Keratinocyte (primary cell): ENCODE measurements around the gene SLC9A6. TPM values are rescaled to one million over a fixed set of nuclear protein-coding genes. Genes with fewer than 3 reads are reported as not detected.

Source experiments
- DNase-seq: peaks from one replicate; pipeline ENCODE4 v3.0.0-alpha.2; 2011; ENCODE audit warnings: low read depth, missing footprints, low spot score
- FAIRE-seq: peaks from 2 replicates; lab custom pipeline; 2011; peaks lifted over from hg19 to GRCh38; lab: Jason Lieb, UNC
- H2AFZ ChIP-seq: 2 replicates; pipeline ENCODE4 v1.6.0; 2012; ENCODE audit warnings: low read length, control low read depth, inconsistent platforms; ENCODE audit not compliant: control insufficient read depth
- H3K27ac ChIP-seq: 2 replicates; pipeline ENCODE4 v1.5.1; 2011; ENCODE audit warnings: low read length; ENCODE audit not compliant: control insufficient read depth, insufficient read depth
- H3K27me3 ChIP-seq: 3 replicates; pipeline ENCODE4 v1.6.0; 2011; ENCODE audit warnings: low read length; ENCODE audit not compliant: control insufficient read depth, insufficient read depth; ENCODE audit errors: extremely low read depth
- H3K36me3 ChIP-seq, 2 experiments: 2 replicates in 1 of 2; 3 replicates in 1 of 2; pipeline ENCODE4 v1.5.1; 2011; ENCODE audit warnings: low read length in 2 of 2, mild to moderate bottlenecking in 1 of 2; ENCODE audit not compliant: control insufficient read depth in 2 of 2, insufficient read depth in 2 of 2; ENCODE audit errors: extremely low read depth in 1 of 2
- H3K4me1 ChIP-seq: 3 replicates; pipeline ENCODE4 v1.5.1; 2011; ENCODE audit warnings: low read length; ENCODE audit not compliant: control insufficient read depth, insufficient read depth; ENCODE audit errors: extremely low read depth
- H3K4me2 ChIP-seq: 3 replicates; pipeline ENCODE4 v1.6.0; 2011; ENCODE audit warnings: low read depth, low read length; ENCODE audit not compliant: control insufficient read depth, insufficient read depth; ENCODE audit errors: extremely low read depth
- H3K4me3 ChIP-seq, 3 experiments: fragments of 200-600 bp in 1 of 3; sonication (generic) in 1 of 3; 2 replicates in 2 of 3; 3 replicates in 1 of 3; pipeline ENCODE4 v1.5.1; 2011 to 2016; ENCODE audit warnings: low read length in 3 of 3, mild to moderate bottlenecking in 3 of 3, control low read depth in 2 of 3, inconsistent platforms in 1 of 3, low read depth in 1 of 3, mixed read lengths in 1 of 3, mixed run types in 1 of 3, moderate library complexity in 1 of 3; ENCODE audit not compliant: control insufficient read depth in 2 of 3, insufficient read depth in 2 of 3; ENCODE audit errors: extremely low read depth in 1 of 3
- H3K79me2 ChIP-seq: 2 replicates; pipeline ENCODE4 v1.6.0; 2012; ENCODE audit warnings: low read length; ENCODE audit not compliant: control insufficient read depth, insufficient read depth
- H3K9ac ChIP-seq: 3 replicates; pipeline ENCODE4 v1.6.0; 2011; ENCODE audit warnings: low read length; ENCODE audit not compliant: control insufficient read depth, insufficient read depth; ENCODE audit errors: extremely low read depth
- H3K9me1 ChIP-seq: 3 replicates; pipeline ENCODE4 v1.6.0; 2011; ENCODE audit warnings: low read length; ENCODE audit not compliant: control insufficient read depth, insufficient read depth; ENCODE audit errors: extremely low read depth
- H3K9me3 ChIP-seq: 2 replicates; pipeline ENCODE4 v1.5.1; 2012; ENCODE audit warnings: low read depth, low read length; ENCODE audit not compliant: control insufficient read depth
- H4K20me1 ChIP-seq: 3 replicates; pipeline ENCODE4 v1.6.0; 2011; ENCODE audit warnings: low read length; ENCODE audit not compliant: control insufficient read depth, insufficient read depth; ENCODE audit errors: extremely low read depth
- EZH2 ChIP-seq: IDR thresholded peaks from one replicate; pipeline ENCODE4 v1.6.1; 2012; ENCODE audit warnings: inconsistent platforms, mild to moderate bottlenecking, low read length, moderate library complexity
- dilution Hi-C: fragments of 300-500 bp; cut with MboI; formaldehyde crosslinking; loops from one replicate; pipeline ENCODE4 v1.7.0; 2020; ENCODE audit warnings: low sequenced_read_pairs; ENCODE audit not compliant: extremely low pct_ligation_motif_present
- polyA minus RNA-seq, 3 experiments: library from RNA; depleted of rRNA, polyadenylated mRNA; stranded (reverse); fragments of >200 nt; gene quantifications; 1 replicate in 1 of 3; 2 replicates in 1 of 3; 3 replicates in 1 of 3; pipeline ENCODE4 v1.2.3, GENCODE V29; 2011
- polyA plus RNA-seq, 5 experiments: library from polyadenylated mRNA; depleted of rRNA in 3 of 5; stranded (reverse) in 3 of 5; stranded (forward) in 1 of 5; unstranded in 1 of 5; fragments of >200 nt; gene quantifications; 1 replicate in 1 of 5; 2 replicates in 3 of 5; 3 replicates in 1 of 5; pipeline versions ENCODE4 v1.2.1 to v1.2.3, GENCODE V29; 2011 to 2012; ENCODE audit warnings: missing spikeins in 2 of 5, low read depth in 1 of 5, low replicate concordance in 1 of 5
- TF ChIP-seq, protein P1 (sequence below), 3 experiments: IDR thresholded peaks in 1 of 3; conservative IDR thresholded peaks in 1 of 3; optimal IDR thresholded peaks in 1 of 3; 2 replicates in 2 of 3; 3 replicates in 1 of 3; pipeline versions ENCODE3 to v1.5.1; 2011; ENCODE audit warnings: low read length in 3 of 3, mild to moderate bottlenecking in 3 of 3, moderate library complexity in 2 of 3, control low read depth in 1 of 3, inconsistent platforms in 1 of 3; ENCODE audit not compliant: insufficient read depth in 2 of 3; ENCODE audit errors: extremely low read depth in 1 of 3

Gene SLC9A6
- polyA plus RNA-seq (11.0 to 17.4 TPM (median 14.0 TPM) in 3 replicates), polyA minus RNA-seq (8.7 to 38.2 TPM (median 25.5 TPM) in 3 replicates)
- 4.4 TPM for polyA plus RNA-seq (2011; ENCODE audit: low read depth)
- 5.1 and 9.3 TPM in 2 replicates for polyA plus RNA-seq (2011; cell fraction: cytosol; rRNA removed)
- polyA plus RNA-seq (2011; cell fraction: nucleus; rRNA removed) = 19.3 and 26.4 TPM in 2 replicates
- 6.5 and 10.9 TPM in 2 replicates for polyA plus RNA-seq (2012; ENCODE audit: low replicate concordance)
- 12.5 TPM for polyA minus RNA-seq (2011; cell fraction: cytosol; rRNA and poly(A)+ RNA removed)
- 27.9 and 43.0 TPM in 2 replicates for polyA minus RNA-seq (2011; cell fraction: nucleus; rRNA and poly(A)+ RNA removed)

DNA sequence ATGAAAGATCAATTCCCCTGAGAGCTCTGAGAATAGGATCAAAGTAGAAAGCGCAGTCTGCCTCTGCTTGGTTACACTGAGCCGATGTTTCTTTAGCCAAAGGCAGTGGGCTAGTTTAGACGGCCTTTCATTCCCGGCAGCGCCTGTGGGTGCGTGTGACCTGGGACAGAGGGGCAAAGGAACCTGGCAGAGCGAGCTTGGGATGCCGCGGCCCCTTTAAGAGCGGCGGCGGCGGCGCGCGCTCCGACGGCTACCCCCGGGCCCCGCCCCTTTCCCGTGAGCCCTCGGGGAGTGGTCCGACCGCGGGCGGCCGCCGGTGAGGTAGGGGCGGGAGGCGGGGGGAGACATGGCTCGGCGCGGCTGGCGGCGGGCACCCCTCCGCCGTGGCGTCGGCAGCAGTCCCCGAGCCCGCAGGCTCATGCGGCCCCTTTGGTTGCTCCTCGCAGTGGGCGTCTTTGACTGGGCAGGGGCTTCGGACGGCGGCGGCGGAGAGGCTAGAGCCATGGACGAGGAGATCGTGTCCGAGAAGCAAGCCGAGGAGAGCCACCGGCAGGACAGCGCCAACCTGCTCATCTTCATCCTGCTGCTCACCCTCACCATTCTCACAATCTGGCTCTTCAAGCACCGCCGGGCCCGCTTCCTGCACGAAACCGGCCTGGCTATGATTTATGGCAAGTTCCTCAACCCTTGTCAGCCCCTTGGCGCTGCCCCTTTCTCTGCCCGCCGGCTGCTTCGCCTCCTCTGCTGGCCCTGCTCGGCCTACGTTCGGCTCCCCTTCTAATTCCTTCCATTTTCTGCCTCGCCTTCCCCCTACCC lies at the start of gene SLC9A6:
SLC9A6 (plus strand) TSS at position 279 of the 816 bp plus-strand sequence; CDS start at position 503, 224 bp downstream.
- H3K9ac ChIP-seq = peak within 1 kb of the TSS; percentile 81
- dilution Hi-C loops = no loop called here
- no peak for TF ChIP-seq EZH2
- TF ChIP-seq, protein P1, sequence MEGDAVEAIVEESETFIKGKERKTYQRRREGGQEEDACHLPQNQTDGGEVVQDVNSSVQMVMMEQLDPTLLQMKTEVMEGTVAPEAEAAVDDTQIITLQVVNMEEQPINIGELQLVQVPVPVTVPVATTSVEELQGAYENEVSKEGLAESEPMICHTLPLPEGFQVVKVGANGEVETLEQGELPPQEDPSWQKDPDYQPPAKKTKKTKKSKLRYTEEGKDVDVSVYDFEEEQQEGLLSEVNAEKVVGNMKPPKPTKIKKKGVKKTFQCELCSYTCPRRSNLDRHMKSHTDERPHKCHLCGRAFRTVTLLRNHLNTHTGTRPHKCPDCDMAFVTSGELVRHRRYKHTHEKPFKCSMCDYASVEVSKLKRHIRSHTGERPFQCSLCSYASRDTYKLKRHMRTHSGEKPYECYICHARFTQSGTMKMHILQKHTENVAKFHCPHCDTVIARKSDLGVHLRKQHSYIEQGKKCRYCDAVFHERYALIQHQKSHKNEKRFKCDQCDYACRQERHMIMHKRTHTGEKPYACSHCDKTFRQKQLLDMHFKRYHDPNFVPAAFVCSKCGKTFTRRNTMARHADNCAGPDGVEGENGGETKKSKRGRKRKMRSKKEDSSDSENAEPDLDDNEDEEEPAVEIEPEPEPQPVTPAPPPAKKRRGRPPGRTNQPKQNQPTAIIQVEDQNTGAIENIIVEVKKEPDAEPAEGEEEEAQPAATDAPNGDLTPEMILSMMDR (optimal IDR thresholded peaks at IDR 0.05 in 1 of 3, IDR thresholded peaks at IDR 0.05 in 1 of 3, conservative IDR thresholded peaks at IDR 0.05 in 1 of 3; ENCODE audit: extremely low read depth in 1 of 3, insufficient read depth in 2 of 3, low read length in 3 of 3) = no peak
- H2AFZ ChIP-seq = peak within 1 kb of the TSS; percentile 85
- peak within 1 kb of the TSS; percentile 83 for H3K4me2 ChIP-seq
- peak within 1 kb of the TSS; percentile 76 for H3K27ac ChIP-seq
- H3K9me3 ChIP-seq = no peaks in the 10 kb centered on the region
- DNase-seq (no peak), FAIRE-seq (no peak)
- no peaks in the 10 kb centered on the region for H4K20me1 ChIP-seq
- H3K27me3 ChIP-seq = no peaks in the 10 kb centered on the region
- H3K36me3 ChIP-seq = no peaks in the 10 kb centered on the region
- H3K9me1 ChIP-seq = no peaks in the 10 kb centered on the region
- peaks cover 8% of the 10 kb centered on the region for H3K4me1 ChIP-seq
- H3K4me3 ChIP-seq = peak within 1 kb of the TSS; percentile 48 to 76 (median 74)
- H3K79me2 ChIP-seq = peaks cover 21% of the 10 kb centered on the region

DNA sequence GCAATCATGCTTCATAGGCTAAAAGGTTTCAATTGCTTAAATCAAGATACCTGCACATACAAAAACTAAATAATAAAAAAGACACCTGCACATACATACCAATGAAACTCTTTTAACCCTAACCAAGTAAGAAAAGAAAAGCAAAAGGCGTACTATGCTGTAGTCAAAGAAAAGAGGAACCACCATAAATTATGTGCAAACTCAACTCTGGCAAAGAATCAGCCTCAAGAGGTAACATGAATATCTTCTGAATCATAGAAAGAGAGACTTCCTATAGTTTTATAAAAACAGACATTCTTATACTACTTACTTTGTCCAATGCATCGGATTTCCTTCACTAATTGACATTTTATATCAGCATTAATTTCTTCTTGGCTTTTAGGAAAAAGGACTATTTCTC lies 40.7 kb upstream of the SLC9A6 start:
- TF ChIP-seq, protein P1 (optimal IDR thresholded peaks at IDR 0.05 in 1 of 3, IDR thresholded peaks at IDR 0.05 in 1 of 3, conservative IDR thresholded peaks at IDR 0.05 in 1 of 3; ENCODE audit: extremely low read depth in 1 of 3, insufficient read depth in 2 of 3, low read length in 3 of 3) = no peak
- TF ChIP-seq EZH2 = no peak
- no peaks in the 10 kb centered on the region for H4K20me1 ChIP-seq
- DNase-seq = no peak
- no peak overlapping the region for H3K4me2 ChIP-seq
- H3K27ac ChIP-seq = no peak overlapping the region
- H3K4me3 ChIP-seq = no peak overlapping the region
- H3K9me1 ChIP-seq = no peaks in the 10 kb centered on the region
- dilution Hi-C loops = no loop called here
- no peak for FAIRE-seq
- no peaks in the 10 kb centered on the region for H3K27me3 ChIP-seq
- no peaks in the 10 kb centered on the region for H3K36me3 ChIP-seq
- no peaks in the 10 kb centered on the region for H3K79me2 ChIP-seq
- H2AFZ ChIP-seq = no peak overlapping the region
- no peaks in the 10 kb centered on the region for H3K4me1 ChIP-seq
- no peak overlapping the region for H3K9ac ChIP-seq
- H3K9me3 ChIP-seq = no peaks in the 10 kb centered on the region
